Endothelial cell of umbilical vein (primary cell): ENCODE results near the gene YEATS4.

Experiments used
- CTCF ChIP-seq, 2 donors: IDR thresholded peaks; 1 replicate in 1 of 2; 2 replicates in 1 of 2; pipeline ENCODE4 v1.5.1; 2011; ENCODE audit warnings: low read length in 2 of 2, mild to moderate bottlenecking in 2 of 2, moderate library complexity in 2 of 2, control low read depth in 1 of 2, inconsistent platforms in 1 of 2, low read depth in 1 of 2; ENCODE audit not compliant: insufficient read depth in 1 of 2; ENCODE audit errors: extremely low read depth in 1 of 2
- EZH2 ChIP-seq: IDR thresholded peaks from 2 replicates; pipeline ENCODE4 v1.6.1; 2012; ENCODE audit warnings: borderline replicate concordance, low read depth, mild to moderate bottlenecking, moderate library complexity, low read length, inconsistent platforms; ENCODE audit not compliant: severe bottlenecking
- FOS ChIP-seq: IDR thresholded peaks from 2 replicates; pipeline ENCODE4 v1.6.1; 2011; ENCODE audit warnings: mild to moderate bottlenecking, low read length, moderate library complexity, borderline replicate concordance; ENCODE audit not compliant: insufficient read depth
- GATA2 ChIP-seq: IDR thresholded peaks from 2 replicates; pipeline ENCODE4 v1.7.0; 2011; ENCODE audit warnings: low read depth, mild to moderate bottlenecking, moderate library complexity, mixed read lengths, low read length; ENCODE audit not compliant: insufficient read length, insufficient read depth
- MAX ChIP-seq: IDR thresholded peaks from 2 replicates; pipeline ENCODE4 v1.6.1; 2011; ENCODE audit not compliant: insufficient read depth, insufficient read length
- MYC ChIP-seq: IDR thresholded peaks from one replicate; pipeline ENCODE4 v1.6.1; 2011; ENCODE audit warnings: mild to moderate bottlenecking, low read depth, low read length

- TF ChIP-seq CTCF (IDR thresholded peaks at IDR 0.05; ENCODE audit: extremely low read depth in 1 of 2, insufficient read depth in 1 of 2, low read depth in 1 of 2, low read length in 2 of 2) (no peak), MAX (no peak), EZH2 (peak; percentile 47), FOS (no peak), GATA2 (no peak), MYC (no peak)
Measured at GRCh38 chr12:69330475-69331473, 28.8 kb upstream of the YEATS4 start.
